Skeletal muscle tissue (tissue), 4 donors: ENCODE measurements around the gene SCN1A. TPM values are rescaled to one million over a fixed set of nuclear protein-coding genes. Genes with fewer than 3 reads are reported as not detected.
"Not testable (repeated sequence)": the region's sequence is repeated elsewhere in the genome, so short reads cannot be mapped to it uniquely, and the experiment has no call there.

Experiments used
- H3K27ac ChIP-seq: one replicate; pipeline ENCODE4 v1.7.0; 2013; ENCODE audit warnings: mild to moderate bottlenecking, low read depth, low read length, inconsistent platforms
- H3K27me3 ChIP-seq, 3 donors: one replicate each; pipeline ENCODE4 v1.7.0; 2013; ENCODE audit warnings: low read length in 3 of 3; ENCODE audit not compliant: control insufficient read depth in 3 of 3, insufficient read depth in 3 of 3
- H3K36me3 ChIP-seq, 3 donors: one replicate each; pipeline ENCODE4 v1.7.0; 2013; ENCODE audit warnings: low read length in 3 of 3; ENCODE audit not compliant: control insufficient read depth in 3 of 3, insufficient read depth in 3 of 3
- H3K4me1 ChIP-seq, 3 donors: one replicate each; pipeline ENCODE4 v1.7.0; 2013; ENCODE audit warnings: low read length in 3 of 3, mild to moderate bottlenecking in 3 of 3; ENCODE audit not compliant: control insufficient read depth in 3 of 3, insufficient read depth in 3 of 3
- H3K4me3 ChIP-seq, 3 donors: one replicate each; pipeline ENCODE4 v1.7.0; 2013; ENCODE audit warnings: low read length in 3 of 3
- H3K9ac ChIP-seq, 3 donors: one replicate each; pipeline ENCODE4 v1.7.0; 2013; ENCODE audit warnings: low read length in 3 of 3, mild to moderate bottlenecking in 3 of 3, moderate library complexity in 2 of 3, low read depth in 1 of 3
- H3K9me3 ChIP-seq, 3 donors: one replicate each; pipeline ENCODE4 v1.7.0; 2013; ENCODE audit warnings: low read length in 3 of 3; ENCODE audit not compliant: control insufficient read depth in 3 of 3
- total RNA-seq: library from RNA; depleted of rRNA; stranded (reverse); fragments of >200 nt; gene quantifications from one replicate; pipeline ENCODE4 v1.2.3, GENCODE V29; 2014
- donor health status: Osteomylitis.

SCN1A gene
- total RNA-seq, 1 donor from 2014 or later = under 0.01 TPM

GRCh38 chr2:166154685-166155338 is 27.0 kb upstream of the SCN1A start:
- H3K9ac ChIP-seq = no peak overlapping the region
- H3K27ac ChIP-seq = no peak overlapping the region
- H3K9me3 ChIP-seq = no peaks in the 10 kb centered on the region
- H3K4me3 ChIP-seq = no peak overlapping the region
- no peaks in the 10 kb centered on the region for H3K27me3 ChIP-seq
- H3K4me1 ChIP-seq = no peaks in the 10 kb centered on the region
- H3K36me3 ChIP-seq = no peaks in the 10 kb centered on the region

DNA sequence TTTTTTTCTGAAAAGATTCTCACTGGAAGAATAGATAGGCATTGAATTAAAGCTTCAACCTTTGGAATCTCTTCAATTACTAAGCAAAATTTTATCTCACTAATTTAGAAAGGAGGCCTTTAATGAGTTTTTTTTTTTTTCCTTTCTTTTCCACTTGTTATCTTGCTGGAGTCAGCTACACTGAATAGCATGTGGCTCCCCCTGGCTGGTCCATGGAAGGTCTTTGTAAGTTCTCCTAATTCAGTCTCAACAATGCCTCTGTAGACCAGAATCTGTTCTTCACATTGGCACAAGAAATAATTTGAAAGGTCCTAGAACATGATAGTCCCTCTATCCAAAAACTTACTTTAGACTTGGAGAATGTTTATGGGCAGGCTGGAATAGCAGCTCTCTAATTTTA is 24.2 kb upstream of the SCN1A start:
- H3K27me3 ChIP-seq = no peaks in the 10 kb centered on the region
- no peak overlapping the region for H3K9ac ChIP-seq
- no peaks in the 10 kb centered on the region for H3K4me1 ChIP-seq
- H3K9me3 ChIP-seq = no peaks in the 10 kb centered on the region
- no peaks in the 10 kb centered on the region for H3K36me3 ChIP-seq
- no peak overlapping the region for H3K27ac ChIP-seq
- no peak overlapping the region for H3K4me3 ChIP-seq

GRCh38 chr2:166148500-166149400 is 20.9 kb upstream of the SCN1A start:
- Histone ChIP-seq H3K4me1 (no peaks in the 10 kb centered on the region), H3K9me3 (no peaks in the 10 kb centered on the region), H3K9ac (no peak overlapping the region), H3K27ac (no peak overlapping the region), H3K36me3 (no peaks in the 10 kb centered on the region), H3K27me3 (no peaks in the 10 kb centered on the region), H3K4me3 (no peak overlapping the region)

- H3K9me3 ChIP-seq = no peaks in the 10 kb centered on the region
- H3K9ac ChIP-seq = no peak overlapping the region
- no peak overlapping the region for H3K4me3 ChIP-seq
- no peaks in the 10 kb centered on the region for H3K27me3 ChIP-seq
- H3K36me3 ChIP-seq = no peaks in the 10 kb centered on the region
- no peak overlapping the region for H3K27ac ChIP-seq
- H3K4me1 ChIP-seq = no peaks in the 10 kb centered on the region
Observed at GRCh38 chr2:166147883-166148282, 20.1 kb upstream of the SCN1A start.

DNA sequence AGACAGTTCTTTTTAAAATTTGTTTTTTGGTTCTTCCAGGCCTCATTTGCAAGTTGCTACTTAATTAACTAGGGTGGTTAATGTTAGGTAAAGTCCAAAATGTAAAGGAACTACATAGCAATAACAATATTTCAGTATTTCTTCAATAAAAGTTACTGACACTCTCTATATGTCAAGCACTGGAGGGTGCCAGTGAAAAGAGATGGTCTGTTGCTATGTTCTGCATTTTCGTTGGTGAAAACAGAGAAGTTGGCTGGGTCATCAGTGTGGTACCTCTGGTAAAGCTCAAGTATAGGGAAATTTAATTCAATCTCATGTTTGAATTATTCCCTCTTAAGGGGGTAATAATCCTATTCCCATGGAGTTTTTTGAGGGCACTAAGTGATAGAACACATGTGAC is 16.3 kb upstream of the SCN1A start:
- Histone ChIP-seq H3K27me3 (no peaks in the 10 kb centered on the region), H3K36me3 (no peaks in the 10 kb centered on the region), H3K27ac (no peak overlapping the region), H3K9me3 (no peaks in the 10 kb centered on the region), H3K9ac (no peak overlapping the region), H3K4me1 (no peaks in the 10 kb centered on the region), H3K4me3 (no peak overlapping the region)

DNA sequence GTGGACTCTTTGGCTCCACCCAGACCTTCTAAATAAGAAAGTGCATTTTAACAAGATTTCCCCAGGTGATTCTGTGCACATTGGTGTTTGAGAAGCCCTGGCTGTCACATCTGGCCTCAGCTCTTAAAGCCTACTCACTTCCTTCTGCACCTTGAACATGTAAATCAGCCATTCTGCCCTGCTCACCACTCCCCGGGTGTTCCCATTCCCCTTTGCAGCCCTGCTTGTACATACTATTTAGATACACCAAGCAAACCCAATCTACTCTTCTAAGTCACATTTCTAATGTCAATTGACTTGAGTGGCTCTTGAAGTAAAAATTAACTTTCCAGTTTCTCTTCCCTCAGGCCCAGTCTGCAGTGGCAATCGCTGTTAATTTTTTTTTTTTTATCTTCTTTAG is 13.1 kb upstream of the SCN1A start:
- Histone ChIP-seq H3K4me3 (no peak overlapping the region), H3K27ac (no peak overlapping the region), H3K9ac (no peak overlapping the region), H3K27me3 (peaks cover 0 to 3% (median 0%) of the 10 kb centered on the region in 3 donors), H3K4me1 (no peaks in the 10 kb centered on the region), H3K9me3 (no peaks in the 10 kb centered on the region), H3K36me3 (no peaks in the 10 kb centered on the region)

GRCh38 chr2:166140475-166140874 is 12.7 kb upstream of the SCN1A start:
- no peak overlapping the region for H3K27ac ChIP-seq

DNA sequence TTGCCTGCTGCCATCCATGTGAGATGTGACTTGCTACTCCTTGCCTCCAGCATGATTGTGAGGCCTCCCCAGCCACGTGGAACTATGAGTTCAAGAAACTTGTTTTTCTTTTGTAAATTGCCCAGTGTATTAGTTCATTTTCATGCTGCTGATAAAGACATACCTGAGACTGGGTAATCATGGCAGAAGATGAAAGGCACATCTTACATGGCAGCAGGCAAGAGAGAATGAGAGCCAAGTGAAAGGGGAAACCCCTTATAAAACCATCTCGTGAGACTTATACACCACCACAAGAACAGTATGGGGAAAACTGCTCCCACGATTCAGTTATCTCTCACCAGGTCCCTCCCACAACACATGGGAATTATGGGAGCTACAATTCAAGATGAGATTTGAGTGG is 11.7 kb upstream of the SCN1A start:
- H3K4me3 ChIP-seq, H3K9ac ChIP-seq, H3K27ac ChIP-seq, H3K27me3 ChIP-seq, H3K9me3 ChIP-seq, H3K4me1 ChIP-seq, H3K36me3 ChIP-seq: not testable (repeated sequence)

More at GRCh38 chr2:166140475-166140874, 12.7 kb upstream of the SCN1A start:
- no peaks in the 10 kb centered on the region for H3K4me1 ChIP-seq
- H3K27me3 ChIP-seq = peaks cover 0 to 3% (median 0%) of the 10 kb centered on the region in 3 donors
- H3K4me3 ChIP-seq = no peak overlapping the region
- H3K9me3 ChIP-seq = no peaks in the 10 kb centered on the region
- H3K36me3 ChIP-seq = no peaks in the 10 kb centered on the region
- H3K9ac ChIP-seq = no peak overlapping the region

GRCh38 chr2:166138667-166139066 is 10.8 kb upstream of the SCN1A start:
- Histone ChIP-seq H3K9ac (no peak overlapping the region), H3K9me3 (no peaks in the 10 kb centered on the region), H3K36me3 (no peaks in the 10 kb centered on the region), H3K27ac (no peak overlapping the region), H3K4me1 (no peaks in the 10 kb centered on the region), H3K27me3 (peaks cover 0 to 6% (median 0%) of the 10 kb centered on the region in 3 donors), H3K4me3 (no peak overlapping the region)

- no peak overlapping the region for H3K4me3 ChIP-seq
- no peaks in the 10 kb centered on the region for H3K9me3 ChIP-seq
- H3K36me3 ChIP-seq = no peaks in the 10 kb centered on the region
- peaks cover 0 to 6% (median 0%) of the 10 kb centered on the region in 3 donors for H3K27me3 ChIP-seq
- no peak overlapping the region for H3K27ac ChIP-seq
- H3K4me1 ChIP-seq = no peaks in the 10 kb centered on the region
- H3K9ac ChIP-seq = no peak overlapping the region
Observed at GRCh38 chr2:166138144-166138543, 10.3 kb upstream of the SCN1A start.
